ENCODE results near the gene PARP4.
"Not testable (repeated sequence)": the region's sequence is repeated elsewhere in the genome, so short reads cannot be mapped to it uniquely, and the experiment has no call there.

PARP4 gene

DNA sequence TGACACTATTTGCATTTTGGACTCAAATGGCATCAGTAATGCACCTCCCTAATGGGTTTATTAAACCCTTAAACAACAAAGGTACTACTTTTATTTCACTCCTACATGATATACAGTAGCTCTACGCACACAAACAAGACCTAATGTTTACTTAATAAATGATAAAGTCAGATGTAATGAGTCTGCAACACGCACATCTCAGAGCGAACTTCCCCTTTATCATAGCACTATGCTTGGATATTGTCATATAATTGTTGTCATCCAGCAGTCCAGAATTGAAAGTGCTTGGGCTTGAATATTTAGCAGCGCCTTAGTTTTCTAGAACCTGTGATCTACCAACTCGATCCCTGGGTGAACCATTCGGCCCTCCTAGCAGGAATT lies 772 bp downstream of the PARP4 start:
- WGBS, 2 donors (ENCODE audit: extremely low coverage in 2 of 2, insufficient read length in 2 of 2, insufficient replicate concordance in 1 of 2): no CpG with 5 or more reads among the region's 6 CpGs

DNA sequence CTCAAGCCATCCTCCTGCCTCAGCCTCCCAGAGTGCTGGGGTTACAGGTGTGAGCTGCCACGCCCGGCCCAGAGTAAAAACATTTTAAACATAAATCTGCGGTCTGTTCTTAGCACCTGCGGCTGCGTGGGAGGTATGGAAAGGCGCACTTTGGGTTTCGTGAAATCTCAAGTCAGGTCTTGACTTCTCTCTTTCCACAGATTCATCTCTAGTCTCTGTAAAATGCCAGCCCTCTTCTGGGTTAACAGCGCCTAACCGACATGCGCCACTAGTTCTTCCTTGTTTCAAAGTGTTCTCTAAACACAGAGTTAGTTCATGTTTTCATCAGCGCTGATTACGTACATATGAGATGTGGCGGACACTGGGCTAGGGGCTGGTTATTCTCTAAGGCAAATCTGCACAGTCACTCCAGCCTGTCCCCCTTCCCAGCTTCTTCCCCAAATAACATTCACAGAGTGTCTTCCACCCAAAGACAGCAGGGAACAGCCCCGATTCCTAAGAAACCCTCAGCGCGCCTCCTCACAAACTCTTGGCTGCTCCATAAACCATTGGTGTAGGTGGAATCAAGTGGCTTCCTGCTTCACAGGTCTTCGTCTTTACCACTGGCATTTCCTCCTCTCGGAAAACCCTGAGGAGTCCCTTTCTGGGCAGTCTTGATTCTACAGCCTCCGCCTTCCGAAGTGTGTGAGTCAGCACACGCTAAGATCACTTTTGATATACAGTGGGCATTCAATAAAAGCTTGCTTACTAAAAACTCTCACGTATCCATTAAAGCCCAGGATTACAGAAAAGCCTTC lies 1.4 kb downstream of the PARP4 start:
- Histone ChIP-seq H4K91ac (ENCODE audit: low read depth, low read length, poor library complexity) (no peak overlapping the region), H3K9me3 (replicated peaks in 1 of 2; ENCODE audit: control insufficient read depth in 2 of 2, insufficient read depth in 1 of 2, low read depth in 1 of 2, low read length in 2 of 2) (peaks cover 0 to 7% of the 10 kb centered on the region in 2 donors), H2BK120ac (ENCODE audit: low read depth, low read length) (no peak overlapping the region), H2BK12ac (ENCODE audit: low read length) (no peak overlapping the region), H3K4me2 (ENCODE audit: insufficient read depth, low read length, poor library complexity, severe bottlenecking) (peak overlapping the region; percentile 13), H3K4me1 (ENCODE audit: control insufficient read depth in 2 of 2, insufficient read depth in 1 of 2, low read depth in 1 of 2, low read length in 2 of 2) (peaks cover 0 to 6% of the 10 kb centered on the region in 2 donors), H3K18ac (ENCODE audit: low read length) (no peak overlapping the region), H2AFZ (ENCODE audit: low read length) (peak overlapping the region; percentile 98), H3K79me1 (ENCODE audit: low read depth, low read length) (no peaks in the 10 kb centered on the region), H3K27me3 (ENCODE audit: control insufficient read depth in 3 of 3, insufficient read depth in 3 of 3, low read depth in 1 of 3, low read length in 3 of 3) (no peaks in the 10 kb centered on the region), H3K9ac (ENCODE audit: low read depth, low read length, poor library complexity) (no peak overlapping the region), H3K4me3 (ENCODE audit: low read length in 2 of 2) (peak overlapping the region in 1 of 2 donors; percentile 93), H4K8ac (ENCODE audit: low read depth, low read length) (no peak overlapping the region), H2AK5ac (ENCODE audit: low read depth, low read length) (no peak overlapping the region), H3K4ac (ENCODE audit: low read length) (no peak overlapping the region), H3K23ac (ENCODE audit: low read depth, low read length, poor library complexity) (no peak overlapping the region), H3K36me3 (replicated peaks in 1 of 2; ENCODE audit: control insufficient read depth in 2 of 2, insufficient read depth in 2 of 2, low read length in 2 of 2) (peaks cover 0 to 9% of the 10 kb centered on the region in 2 donors), H3K27ac (replicated peaks; ENCODE audit: low read length) (no peak overlapping the region), H2BK5ac (ENCODE audit: low read length) (no peak overlapping the region), H3K14ac (ENCODE audit: low read length) (no peak overlapping the region), H2BK15ac (ENCODE audit: low read length) (no peak overlapping the region)
- no peak for DNase-seq (ENCODE audit: low spot score)
- no CpG with 5 or more reads among the region's 22 CpGs for WGBS, 2 donors (ENCODE audit: extremely low coverage in 2 of 2, insufficient read length in 2 of 2, insufficient replicate concordance in 1 of 2)

More for the DNA sequence above, 772 bp downstream of the PARP4 start:
- H3K9me3 ChIP-seq (replicated peaks in 1 of 2; ENCODE audit: control insufficient read depth in 2 of 2, insufficient read depth in 1 of 2, low read depth in 1 of 2, low read length in 2 of 2): peaks cover 0 to 6% of the 10 kb centered on the region in 2 donors
- no peak overlapping the region for H3K14ac ChIP-seq (ENCODE audit: low read length)
- no peak overlapping the region for H3K27ac ChIP-seq (replicated peaks; ENCODE audit: low read length)
- no peak overlapping the region for H2BK5ac ChIP-seq (ENCODE audit: low read length)
- H3K4me2 ChIP-seq (ENCODE audit: insufficient read depth, low read length, poor library complexity, severe bottlenecking): peak overlapping the region; percentile 68
- no peak overlapping the region for H2BK12ac ChIP-seq (ENCODE audit: low read length)
- no peak overlapping the region for H4K91ac ChIP-seq (ENCODE audit: low read depth, low read length, poor library complexity)
- peaks cover 0 to 9% of the 10 kb centered on the region in 2 donors for H3K36me3 ChIP-seq (replicated peaks in 1 of 2; ENCODE audit: control insufficient read depth in 2 of 2, insufficient read depth in 2 of 2, low read length in 2 of 2)
- H3K4me1 ChIP-seq (ENCODE audit: control insufficient read depth in 2 of 2, insufficient read depth in 1 of 2, low read depth in 1 of 2, low read length in 2 of 2): peaks cover 0 to 6% of the 10 kb centered on the region in 2 donors
- H3K4me3 ChIP-seq (ENCODE audit: low read length in 2 of 2): peak overlapping the region; percentile 91 to 93
- H3K79me1 ChIP-seq (ENCODE audit: low read depth, low read length): no peaks in the 10 kb centered on the region
- H2BK120ac ChIP-seq (ENCODE audit: low read depth, low read length): no peak overlapping the region
- H2BK15ac ChIP-seq (ENCODE audit: low read length): no peak overlapping the region
- no peak overlapping the region for H3K4ac ChIP-seq (ENCODE audit: low read length)
- H3K27me3 ChIP-seq (ENCODE audit: control insufficient read depth in 3 of 3, insufficient read depth in 3 of 3, low read depth in 1 of 3, low read length in 3 of 3): no peaks in the 10 kb centered on the region
- no peak overlapping the region for H2AK5ac ChIP-seq (ENCODE audit: low read depth, low read length)
- no peak overlapping the region for H4K8ac ChIP-seq (ENCODE audit: low read depth, low read length)
- H3K9ac ChIP-seq (ENCODE audit: low read depth, low read length, poor library complexity): no peak overlapping the region
- H3K18ac ChIP-seq (ENCODE audit: low read length): no peak overlapping the region
- DNase-seq (ENCODE audit: low spot score): no peak
- peak overlapping the region; percentile 98 for H2AFZ ChIP-seq (ENCODE audit: low read length)
- H3K23ac ChIP-seq (ENCODE audit: low read depth, low read length, poor library complexity): no peak overlapping the region

- Histone ChIP-seq H3K23ac (ENCODE audit: low read depth, low read length, poor library complexity) (no peak overlapping the region), H3K36me3 (replicated peaks in 1 of 2; ENCODE audit: control insufficient read depth in 2 of 2, insufficient read depth in 2 of 2, low read length in 2 of 2) (peaks cover 1 to 20% of the 10 kb centered on the region in 2 donors), H4K91ac (ENCODE audit: low read depth, low read length, poor library complexity) (no peak overlapping the region), H2BK5ac (ENCODE audit: low read length) (no peak overlapping the region), H2AFZ (ENCODE audit: low read length) (no peak overlapping the region), H3K9me3 (replicated peaks in 1 of 2; ENCODE audit: control insufficient read depth in 2 of 2, insufficient read depth in 1 of 2, low read depth in 1 of 2, low read length in 2 of 2) (peaks cover 0 to 14% of the 10 kb centered on the region in 2 donors), H2BK12ac (ENCODE audit: low read length) (no peak overlapping the region), H2AK5ac (ENCODE audit: low read depth, low read length) (no peak overlapping the region), H3K18ac (ENCODE audit: low read length) (no peak overlapping the region), H3K4ac (ENCODE audit: low read length) (no peak overlapping the region), H3K4me1 (ENCODE audit: control insufficient read depth in 2 of 2, insufficient read depth in 1 of 2, low read depth in 1 of 2, low read length in 2 of 2) (peaks cover 7 to 11% of the 10 kb centered on the region in 2 donors), H4K8ac (ENCODE audit: low read depth, low read length) (no peak overlapping the region), H3K4me2 (ENCODE audit: insufficient read depth, low read length, poor library complexity, severe bottlenecking) (no peak overlapping the region), H2BK15ac (ENCODE audit: low read length) (no peak overlapping the region), H3K4me3 (ENCODE audit: low read length in 2 of 2) (no peak overlapping the region), H2BK120ac (ENCODE audit: low read depth, low read length) (no peak overlapping the region), H3K14ac (ENCODE audit: low read length) (no peak overlapping the region), H3K27ac (replicated peaks; ENCODE audit: low read length) (no peak overlapping the region), H3K9ac (ENCODE audit: low read depth, low read length, poor library complexity) (no peak overlapping the region), H3K27me3 (ENCODE audit: control insufficient read depth in 3 of 3, insufficient read depth in 3 of 3, low read depth in 1 of 3, low read length in 3 of 3) (no peaks in the 10 kb centered on the region), H3K79me1 (ENCODE audit: low read depth, low read length) (peaks cover 4% of the 10 kb centered on the region)
- DNase-seq (ENCODE audit: low spot score): no peak
- no CpG with 5 or more reads among the region's 50 CpGs for WGBS, 2 donors (ENCODE audit: extremely low coverage in 2 of 2, insufficient read length in 2 of 2, insufficient replicate concordance in 1 of 2)
Measured at GRCh38 chr13:24506698-24507335, 5.8 kb downstream of the PARP4 start.

- H3K4me3 ChIP-seq (ENCODE audit: low read length in 2 of 2); H3K4me2 ChIP-seq (ENCODE audit: insufficient read depth, low read length, poor library complexity, severe bottlenecking); H3K14ac ChIP-seq (ENCODE audit: low read length); H3K4ac ChIP-seq (ENCODE audit: low read length); H3K27ac ChIP-seq (replicated peaks; ENCODE audit: low read length); H3K27me3 ChIP-seq (ENCODE audit: control insufficient read depth in 3 of 3, insufficient read depth in 3 of 3, low read depth in 1 of 3, low read length in 3 of 3); H3K18ac ChIP-seq (ENCODE audit: low read length); H4K91ac ChIP-seq (ENCODE audit: low read depth, low read length, poor library complexity); H3K4me1 ChIP-seq (ENCODE audit: control insufficient read depth in 2 of 2, insufficient read depth in 1 of 2, low read depth in 1 of 2, low read length in 2 of 2); H2BK15ac ChIP-seq (ENCODE audit: low read length); H2BK12ac ChIP-seq (ENCODE audit: low read length); H3K9ac ChIP-seq (ENCODE audit: low read depth, low read length, poor library complexity); H2AK5ac ChIP-seq (ENCODE audit: low read depth, low read length); H2BK5ac ChIP-seq (ENCODE audit: low read length); H2AFZ ChIP-seq (ENCODE audit: low read length); H3K79me1 ChIP-seq (ENCODE audit: low read depth, low read length); H3K23ac ChIP-seq (ENCODE audit: low read depth, low read length, poor library complexity); H4K8ac ChIP-seq (ENCODE audit: low read depth, low read length); DNase-seq (ENCODE audit: low spot score); H2BK120ac ChIP-seq (ENCODE audit: low read depth, low read length): not testable (repeated sequence)
- WGBS, 2 donors (ENCODE audit: extremely low coverage in 2 of 2, insufficient read length in 2 of 2, insufficient replicate concordance in 1 of 2): no CpG with 5 or more reads among the region's 6 CpGs
- Histone ChIP-seq H3K36me3 (replicated peaks in 1 of 2; ENCODE audit: control insufficient read depth in 2 of 2, insufficient read depth in 2 of 2, low read length in 2 of 2) (peaks cover 1 to 24% of the 10 kb centered on the region in 2 donors), H3K9me3 (replicated peaks in 1 of 2; ENCODE audit: control insufficient read depth in 2 of 2, insufficient read depth in 1 of 2, low read depth in 1 of 2, low read length in 2 of 2) (peaks cover 0 to 14% of the 10 kb centered on the region in 2 donors)
Measured at GRCh38 chr13:24506283-24506682, 6.3 kb downstream of the PARP4 start.

Data from neuronal stem cell (in vitro differentiated cells).